Right atrium auricular region (tissue), 2 donors: ENCODE results near the gene CROCC2. TPM values are rescaled to one million over a fixed set of nuclear protein-coding genes. Genes with fewer than 3 reads are reported as not detected.

Experiments
- DNase-seq: peaks from one replicate; pipeline ENCODE4 v3.0.0-alpha.2; 2019; ENCODE audit warnings: low spot score
- H3K27ac ChIP-seq, 2 donors: fragments of 200-600 bp; sonication (generic); 1 replicate in 1 of 2; 2 replicates in 1 of 2; pipeline ENCODE4 v1.5.1; 2016 to 2019
- H3K27me3 ChIP-seq, 2 donors: fragments of 200-600 bp; sonication (generic); one replicate each; pipeline versions ENCODE4 v1.5.1 to v1.6.0; 2017 to 2019
- H3K36me3 ChIP-seq: fragments of 200-600 bp; sonication (generic); one replicate; pipeline ENCODE4 v1.5.1; 2016
- H3K4me1 ChIP-seq, 2 donors: fragments of 200-600 bp; sonication (generic); one replicate each; pipeline versions ENCODE4 v1.5.1 to v1.6.0; 2017 to 2019
- H3K4me3 ChIP-seq, 2 donors: fragments of 200-600 bp; sonication (generic); 1 replicate in 1 of 2; 2 replicates in 1 of 2; pipeline ENCODE4 v1.5.1; 2017 to 2019; ENCODE audit warnings: mild to moderate bottlenecking in 1 of 2, moderate library complexity in 1 of 2
- H3K9me3 ChIP-seq, 2 donors: fragments of 200-600 bp; sonication (generic); one replicate each; pipeline ENCODE4 v1.5.1; 2019
- CTCF ChIP-seq, 2 donors: fragments of 200-600 bp; sonication (generic); IDR thresholded peaks; one replicate each; pipeline ENCODE4 v1.5.1; 2019; ENCODE audit warnings: antibody characterized with exemption in 2 of 2
- total RNA-seq, 2 donors: library from RNA; depleted of rRNA; stranded (reverse); fragments of >200 nt; gene quantifications; one replicate each; pipeline ENCODE4 v1.1.0, GENCODE V29; 2016

The CROCC2 gene
- total RNA-seq, 2 donors from 2014 or later = not detected

GRCh38 chr2:240919786-240920782, 13.9 kb downstream of the CROCC2 start:
- TF ChIP-seq CTCF (IDR thresholded peaks at IDR 0.05) = no peak
- Histone ChIP-seq H3K27ac (no peak overlapping the region), H3K9me3 (no peaks in the 10 kb centered on the region), H3K36me3 (no peaks in the 10 kb centered on the region), H3K27me3 (no peaks in the 10 kb centered on the region), H3K4me1 (peaks cover 0 to 27% of the 10 kb centered on the region in 2 donors), H3K4me3 (no peak overlapping the region)
- DNase-seq = peak; percentile 40

- no peaks in the 10 kb centered on the region for H3K27me3 ChIP-seq
- H3K4me1 ChIP-seq = peaks cover 0 to 20% of the 10 kb centered on the region in 2 donors
- no peaks in the 10 kb centered on the region for H3K9me3 ChIP-seq
- no peak overlapping the region for H3K27ac ChIP-seq
- no peak for TF ChIP-seq CTCF (IDR thresholded peaks at IDR 0.05)
- no peak overlapping the region for H3K4me3 ChIP-seq
- no peaks in the 10 kb centered on the region for H3K36me3 ChIP-seq
- DNase-seq = peak; percentile 55
Measured at GRCh38 chr2:240920783-240921231, 14.7 kb downstream of the CROCC2 start.

- Histone ChIP-seq H3K4me1 (peaks cover 0 to 14% of the 10 kb centered on the region in 2 donors), H3K9me3 (no peaks in the 10 kb centered on the region), H3K4me3 (no peak overlapping the region), H3K27ac (no peak overlapping the region), H3K27me3 (no peaks in the 10 kb centered on the region), H3K36me3 (no peaks in the 10 kb centered on the region)
- peak; percentile 84 for DNase-seq
- no peak for TF ChIP-seq CTCF (IDR thresholded peaks at IDR 0.05)
Measured at GRCh38 chr2:240921311-240921994, 15.3 kb downstream of the CROCC2 start.

- TF ChIP-seq CTCF (IDR thresholded peaks at IDR 0.05) = no peak
- Histone ChIP-seq H3K4me3 (no peak overlapping the region), H3K27me3 (no peaks in the 10 kb centered on the region), H3K27ac (no peak overlapping the region), H3K4me1 (peaks cover 0 to 9% of the 10 kb centered on the region in 2 donors), H3K36me3 (no peaks in the 10 kb centered on the region), H3K9me3 (no peaks in the 10 kb centered on the region)
- DNase-seq = peak; percentile 44
Measured at GRCh38 chr2:240921995-240922244, 15.8 kb downstream of the CROCC2 start.

GRCh38 chr2:240922245-240922981, 16.3 kb downstream of the CROCC2 start:
- peak; percentile 54 for DNase-seq
- Histone ChIP-seq H3K27me3 (no peaks in the 10 kb centered on the region), H3K9me3 (peaks cover 0 to under 1% of the 10 kb centered on the region in 2 donors), H3K36me3 (no peaks in the 10 kb centered on the region), H3K4me3 (no peak overlapping the region), H3K27ac (no peak overlapping the region), H3K4me1 (peaks cover 0 to 5% of the 10 kb centered on the region in 2 donors)
- TF ChIP-seq CTCF (IDR thresholded peaks at IDR 0.05) = no peak
